Hepatocyte (in vitro differentiated cells): ENCODE results near the gene PRKAG2. TPM values are rescaled to one million over a fixed set of nuclear protein-coding genes. Genes with fewer than 3 reads are reported as not detected.

Experiments
- DNase-seq: peaks from one replicate; pipeline ENCODE4 v3.0.0-alpha.2; 2016; ENCODE audit warnings: low spot score
- H2AFZ ChIP-seq: fragments of 200-600 bp; sonication (generic); 2 replicates; pipeline ENCODE4 v1.6.0; 2016; ENCODE audit warnings: antibody characterized with exemption, mild to moderate bottlenecking
- H3K27ac ChIP-seq: fragments of 200-600 bp; sonication (generic); 2 replicates; pipeline ENCODE4 v1.5.1; 2016; ENCODE audit warnings: mild to moderate bottlenecking
- H3K27me3 ChIP-seq: fragments of 200-600 bp; sonication (generic); 2 replicates; pipeline ENCODE4 v1.6.1; 2016
- H3K36me3 ChIP-seq: fragments of 200-600 bp; sonication (generic); replicated peaks from 2 replicates; pipeline ENCODE4 v1.5.1; 2016; ENCODE audit warnings: low read depth; ENCODE audit not compliant: insufficient read depth
- H3K4me1 ChIP-seq: fragments of 200-600 bp; sonication (generic); 2 replicates; pipeline ENCODE4 v1.5.1; 2016; ENCODE audit warnings: mild to moderate bottlenecking, moderate library complexity; ENCODE audit not compliant: insufficient read depth
- H3K4me2 ChIP-seq: fragments of 200-600 bp; sonication (generic); 2 replicates; pipeline ENCODE4 v1.6.0; 2016
- H3K4me3 ChIP-seq: fragments of 200-600 bp; sonication (generic); 2 replicates; pipeline ENCODE4 v1.5.1; 2016; ENCODE audit warnings: mild to moderate bottlenecking
- H3K79me2 ChIP-seq: fragments of 200-600 bp; sonication (generic); 2 replicates; pipeline ENCODE4 v1.6.0; 2017; ENCODE audit warnings: mild to moderate bottlenecking
- H3K9me2 ChIP-seq: fragments of 200-600 bp; sonication (generic); replicated peaks from 2 replicates; pipeline ENCODE4 v1.6.0; 2017; ENCODE audit warnings: mild to moderate bottlenecking; ENCODE audit not compliant: insufficient read depth
- H3K9me3 ChIP-seq: fragments of 200-600 bp; sonication (generic); 2 replicates; pipeline ENCODE4 v1.5.1; 2016; ENCODE audit warnings: low read depth, mild to moderate bottlenecking
- H4K20me1 ChIP-seq: fragments of 200-600 bp; sonication (generic); 2 replicates; pipeline ENCODE4 v1.6.0; 2016; ENCODE audit warnings: mild to moderate bottlenecking; ENCODE audit not compliant: insufficient read depth, poor library complexity, severe bottlenecking
- CTCF ChIP-seq: fragments of 200-600 bp; sonication (generic); IDR thresholded peaks from 2 replicates; pipeline ENCODE4 v1.5.1; 2016; ENCODE audit warnings: antibody characterized with exemption, mild to moderate bottlenecking; ENCODE audit not compliant: poor library complexity
- EZH2 ChIP-seq: fragments of 200-600 bp; sonication (generic); IDR thresholded peaks from 2 replicates; pipeline ENCODE4 v1.6.1; 2016; ENCODE audit warnings: antibody characterized with exemption, mild to moderate bottlenecking, borderline replicate concordance
- EZH2phosphoT487 ChIP-seq: fragments of 200-600 bp; sonication (generic); IDR thresholded peaks from one replicate; pipeline ENCODE4 v1.6.1; 2018; ENCODE audit warnings: antibody characterized with exemption, mild to moderate bottlenecking, low read depth, moderate library complexity; ENCODE audit not compliant: unreplicated experiment, severe bottlenecking
- WGBS: methylation state at CpG from one replicate; pipeline ENCODE4 v1.1.6; 2016; ENCODE audit warnings: low lambda C conversion rate; ENCODE audit errors: missing lambda C conversion rate; 5-methylcytosine and 5-hydroxymethylcytosine counted together
- polyA plus RNA-seq: library from polyadenylated mRNA; unstranded; fragments of >200 nt; fragmentation: Nextera tagmentation; extraction: Ambion mirVana; gene quantifications from 2 replicates; pipeline ENCODE4 v1.2.1, GENCODE V29; 2016
- total RNA-seq: library from RNA; depleted of rRNA; stranded (reverse); fragments of >200 nt; gene quantifications from 2 replicates; pipeline ENCODE4 v1.2.3, GENCODE V29; 2014

The PRKAG2 gene
- total and polyA plus RNA-seq, 2 experiments from 2014 or later = 17.8 to 23.4 TPM

DNA sequence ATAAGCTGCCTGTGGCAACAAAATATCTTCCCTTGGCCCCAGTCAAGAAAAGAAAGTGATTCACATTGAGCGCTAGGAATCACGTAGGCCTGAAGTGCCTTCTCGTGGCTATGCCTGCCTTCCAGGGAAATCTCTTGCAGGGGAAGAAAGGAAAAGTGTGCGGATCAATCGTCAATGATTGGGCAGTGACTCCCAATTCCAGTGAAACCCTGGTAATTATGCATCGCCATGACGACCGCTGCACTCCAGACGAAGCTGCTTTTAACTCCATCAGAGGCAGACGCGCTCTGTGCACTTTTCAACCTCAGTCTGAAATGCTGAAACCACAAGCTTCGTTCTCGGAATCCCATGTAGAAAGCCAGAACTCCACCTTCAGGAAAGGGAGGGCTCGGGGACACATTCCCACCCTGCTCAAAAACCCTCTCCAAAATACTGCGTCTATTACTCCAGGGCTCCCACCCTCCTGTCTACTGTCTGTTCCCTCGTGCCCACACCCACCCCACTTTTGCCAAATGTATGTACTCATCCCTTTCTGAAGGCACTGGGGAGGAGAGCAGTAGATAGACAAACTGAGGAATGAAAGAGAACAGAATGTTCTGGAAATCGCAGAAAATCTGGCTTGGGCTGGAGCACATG lies 24.2 kb upstream of the PRKAG2 start:
- DNase-seq = no peak
- Histone ChIP-seq H2AFZ (no peak overlapping the region), H3K9me3 (no peaks in the 10 kb centered on the region), H3K27me3 (no peaks in the 10 kb centered on the region), H3K4me2 (no peak overlapping the region), H3K4me3 (no peak overlapping the region), H3K36me3 (no peaks in the 10 kb centered on the region), H3K79me2 (no peaks in the 10 kb centered on the region), H3K9me2 (no peaks in the 10 kb centered on the region), H3K27ac (no peak overlapping the region), H4K20me1 (no peaks in the 10 kb centered on the region), H3K4me1 (peaks cover 5% of the 10 kb centered on the region)
- TF ChIP-seq EZH2 (no peak), EZH2phosphoT487 (no peak)
- WGBS = 74% methylated on average over 17 of the region's 17 CpGs

- Histone ChIP-seq H2AFZ (no peak overlapping the region), H3K9me2 (no peaks in the 10 kb centered on the region), H3K36me3 (no peaks in the 10 kb centered on the region), H3K79me2 (no peaks in the 10 kb centered on the region), H3K27me3 (no peaks in the 10 kb centered on the region), H4K20me1 (no peaks in the 10 kb centered on the region), H3K9me3 (no peaks in the 10 kb centered on the region), H3K4me2 (no peak overlapping the region), H3K27ac (no peak overlapping the region), H3K4me1 (peaks cover 5% of the 10 kb centered on the region), H3K4me3 (no peak overlapping the region)
- no peak for DNase-seq
- TF ChIP-seq CTCF = no peak
- no peak for TF ChIP-seq EZH2
- TF ChIP-seq EZH2phosphoT487 = no peak
- 85% methylated on average over 5 of the region's 5 CpGs for WGBS
These were observed 23.7 kb upstream of the PRKAG2 start for GRCh38 chr7:151900591-151900985.

DNA sequence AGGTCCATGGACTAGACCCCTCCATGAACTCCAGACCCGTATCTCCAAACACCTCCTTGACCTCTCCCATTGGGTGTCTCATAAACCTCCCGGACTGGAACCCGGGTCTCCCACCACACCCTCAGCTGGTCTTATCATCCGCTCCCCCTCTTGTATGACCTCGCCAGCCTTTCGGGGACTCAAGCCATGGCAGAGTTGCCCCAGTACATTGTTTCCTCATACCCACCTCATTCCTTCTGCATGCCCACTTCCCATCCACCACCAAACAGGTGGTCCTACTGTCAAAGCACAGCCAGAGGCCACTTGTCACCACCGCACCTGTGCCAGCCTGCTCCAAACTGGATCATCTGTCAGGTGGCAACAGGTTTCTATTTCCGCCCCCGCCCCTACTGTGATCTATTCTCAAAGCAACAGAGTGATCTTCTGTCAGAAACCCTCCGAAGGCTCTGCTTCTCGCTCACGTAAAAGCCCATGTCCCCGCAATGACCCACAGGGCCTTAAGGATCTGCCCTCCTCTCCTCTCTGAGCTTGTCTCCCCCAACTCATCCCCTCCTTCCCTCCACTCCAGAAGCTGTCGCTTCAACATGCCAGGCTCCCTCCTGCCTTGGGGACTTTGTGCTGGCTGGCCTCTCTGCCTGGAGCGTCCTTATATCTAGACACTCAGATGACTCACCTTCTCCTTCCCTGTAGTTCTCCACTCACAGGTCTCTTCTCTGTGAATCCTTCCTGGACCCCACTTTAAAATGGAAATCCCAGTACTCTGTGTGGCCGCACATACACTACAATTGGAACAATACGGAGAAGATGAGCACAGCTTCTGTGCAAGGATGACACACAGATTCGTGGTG lies 22.8 kb upstream of the PRKAG2 start:
- Histone ChIP-seq H3K79me2 (no peaks in the 10 kb centered on the region), H3K36me3 (no peaks in the 10 kb centered on the region), H3K27ac (no peak overlapping the region), H3K9me2 (no peaks in the 10 kb centered on the region), H3K4me1 (peaks cover 5% of the 10 kb centered on the region), H3K27me3 (no peaks in the 10 kb centered on the region), H3K4me2 (no peak overlapping the region), H3K9me3 (no peaks in the 10 kb centered on the region), H2AFZ (no peak overlapping the region), H4K20me1 (no peaks in the 10 kb centered on the region), H3K4me3 (no peak overlapping the region)
- WGBS = 85% methylated on average over 17 of the region's 18 CpGs
- TF ChIP-seq EZH2phosphoT487 = no peak
- TF ChIP-seq CTCF = no peak
- TF ChIP-seq EZH2 = no peak
- DNase-seq = peak; percentile 51
